ENCODE measurements around the gene DESI1. TPM values are rescaled to one million over a fixed set of nuclear protein-coding genes. Genes with fewer than 3 reads are reported as not detected.

The DESI1 gene
- total RNA-seq, 1 experiment from 2014 or later = 30.2 TPM

DNA sequence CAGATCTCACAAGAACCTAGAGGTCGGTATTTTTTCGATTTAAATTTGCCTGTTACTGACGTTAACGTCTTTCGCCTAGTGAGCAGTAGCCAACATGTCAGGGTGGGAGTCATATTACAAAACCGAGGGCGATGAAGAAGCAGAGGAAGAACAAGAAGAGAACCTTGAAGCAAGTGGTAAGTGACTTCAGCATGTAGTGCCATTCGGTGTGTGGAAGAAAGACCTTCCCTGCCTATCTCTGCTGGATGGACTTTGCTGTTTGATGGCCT, 1.0 kb upstream of the DESI1 start:
- no peak for DNase-seq
- peaks cover 8% of the 10 kb centered on the region; the same call in 1 of the 2 replicates for H3K79me2 ChIP-seq (ENCODE audit: insufficient read depth, low read length)

More for the DNA sequence above, 1.0 kb upstream of the DESI1 start:
- H2BK15ac ChIP-seq (ENCODE audit: low read depth, low read length) = no peak overlapping the region
- H3K9me3 ChIP-seq (ENCODE audit: control insufficient read depth, low read depth, low read length) = no peaks in the 10 kb centered on the region
- no peak overlapping the region for H3K4ac ChIP-seq (ENCODE audit: low read depth, low read length)
- H2BK12ac ChIP-seq (ENCODE audit: insufficient read length, low read depth, low read length) = no peak overlapping the region
- H3K9ac ChIP-seq (ENCODE audit: extremely low read depth, insufficient read length, low read length) = peak overlapping the region; percentile 98
- no peaks in the 10 kb centered on the region for H4K20me1 ChIP-seq (ENCODE audit: control insufficient read depth, insufficient read depth, insufficient read length)
- H3K18ac ChIP-seq (ENCODE audit: insufficient read length, low read depth, low read length) = no peak overlapping the region
- H3K27me3 ChIP-seq (ENCODE audit: insufficient read depth, low read length) = no peaks in the 10 kb centered on the region
- no peak overlapping the region for H3T11ph ChIP-seq (ENCODE audit: low read length)
- peaks cover 14% of the 10 kb centered on the region for H3K23me2 ChIP-seq (ENCODE audit: insufficient read length, low read depth, low read length, poor library complexity, severe bottlenecking)
- H3K23ac ChIP-seq (ENCODE audit: insufficient read length, low read depth, low read length) = no peak overlapping the region
- no peak overlapping the region for H4K5ac ChIP-seq (ENCODE audit: insufficient read length, low read depth, low read length)
- no peaks in the 10 kb centered on the region for H3K27me3 Mint-ChIP-seq (ENCODE audit: low read depth)
- H2BK5ac ChIP-seq (ENCODE audit: insufficient read length, low read length) = no peak overlapping the region
- no peak overlapping the region for H2AK5ac ChIP-seq (ENCODE audit: insufficient read length, low read length)
- 0 out of 2 replicates have a peak overlapping the region, but pooled peaks have one; percentile 37 for H3K14ac ChIP-seq (ENCODE audit: insufficient read depth, low read length)
- H3K4me1 Mint-ChIP-seq = peaks cover 17 to 19% of the 10 kb centered on the region in 2 experiments
- peak overlapping the region; percentile 95 for H3K4me3 Mint-ChIP-seq
- H3K4me2 ChIP-seq (ENCODE audit: insufficient read depth, insufficient read length, low read length) = peak overlapping the region; percentile 87
- H3K27ac Mint-ChIP-seq = peak overlapping the region; percentile 99 to 100 (median 99)
- no peak overlapping the region for H4K8ac ChIP-seq (replicated peaks; ENCODE audit: insufficient read length, low read depth, low read length)
- no peak overlapping the region for H2AFZ ChIP-seq (ENCODE audit: low read length)
- H3K9me3 Mint-ChIP-seq = no peaks in the 10 kb centered on the region; a peak in 2 of 5 replicates
- H3K27ac ChIP-seq (ENCODE audit: insufficient read length, low read depth, low read length) = peak overlapping the region; percentile 84
- no peak overlapping the region for H4K91ac ChIP-seq (ENCODE audit: insufficient read length, low read depth, low read length)
- H2BK120ac ChIP-seq (ENCODE audit: low read depth, low read length, poor library complexity, severe bottlenecking) = no peak overlapping the region
- no peaks in the 10 kb centered on the region for H3K4me1 ChIP-seq (ENCODE audit: insufficient read depth, low read length)
- H3K79me1 ChIP-seq (ENCODE audit: insufficient read depth, low read depth, low read length, poor library complexity, severe bottlenecking) = no peaks in the 10 kb centered on the region
- no peak overlapping the region for H2BK20ac ChIP-seq (ENCODE audit: low read depth, low read length, poor library complexity, severe bottlenecking)
- TF ChIP-seq, protein P1, sequence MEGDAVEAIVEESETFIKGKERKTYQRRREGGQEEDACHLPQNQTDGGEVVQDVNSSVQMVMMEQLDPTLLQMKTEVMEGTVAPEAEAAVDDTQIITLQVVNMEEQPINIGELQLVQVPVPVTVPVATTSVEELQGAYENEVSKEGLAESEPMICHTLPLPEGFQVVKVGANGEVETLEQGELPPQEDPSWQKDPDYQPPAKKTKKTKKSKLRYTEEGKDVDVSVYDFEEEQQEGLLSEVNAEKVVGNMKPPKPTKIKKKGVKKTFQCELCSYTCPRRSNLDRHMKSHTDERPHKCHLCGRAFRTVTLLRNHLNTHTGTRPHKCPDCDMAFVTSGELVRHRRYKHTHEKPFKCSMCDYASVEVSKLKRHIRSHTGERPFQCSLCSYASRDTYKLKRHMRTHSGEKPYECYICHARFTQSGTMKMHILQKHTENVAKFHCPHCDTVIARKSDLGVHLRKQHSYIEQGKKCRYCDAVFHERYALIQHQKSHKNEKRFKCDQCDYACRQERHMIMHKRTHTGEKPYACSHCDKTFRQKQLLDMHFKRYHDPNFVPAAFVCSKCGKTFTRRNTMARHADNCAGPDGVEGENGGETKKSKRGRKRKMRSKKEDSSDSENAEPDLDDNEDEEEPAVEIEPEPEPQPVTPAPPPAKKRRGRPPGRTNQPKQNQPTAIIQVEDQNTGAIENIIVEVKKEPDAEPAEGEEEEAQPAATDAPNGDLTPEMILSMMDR (conservative IDR thresholded peaks at IDR 0.05) = no peak
- peak overlapping the region; percentile 18 for H3K56ac ChIP-seq (ENCODE audit: insufficient read length, low read depth, low read length)
- WGBS (ENCODE audit: extremely low coverage, insufficient read length, low lambda C conversion rate) = no CpG with 5 or more reads among the region's 8 CpGs
- H3K36me3 Mint-ChIP-seq (ENCODE audit: insufficient read depth in 1 of 3, low read depth in 3 of 3) = peaks cover 30 to 43% (median 40%) of the 10 kb centered on the region in 3 experiments

Data from H9 (cell line).